ENCODE results near the gene GUCA1C.

GUCA1C gene

DNA sequence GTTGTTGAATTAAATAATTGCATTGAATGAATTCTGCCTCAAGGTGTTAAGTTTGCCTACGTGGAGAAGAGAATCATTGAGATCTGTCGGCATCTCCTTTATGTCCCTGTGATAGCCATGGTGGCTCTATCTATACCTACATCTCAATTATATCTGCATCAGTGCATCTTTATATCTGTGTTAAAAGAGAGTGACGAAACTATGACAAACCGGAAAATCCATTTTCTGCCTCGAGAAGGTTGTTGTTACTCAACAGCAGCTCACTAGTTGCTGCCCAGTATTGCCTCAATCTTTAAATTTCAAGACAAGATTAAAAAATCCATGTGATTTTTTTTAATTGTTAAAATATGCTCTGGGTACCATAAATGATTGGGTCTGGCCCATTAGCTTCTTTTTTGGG, 58.7 kb downstream of the GUCA1C start:
- no peak overlapping the region for H2BK5ac ChIP-seq (ENCODE audit: low read length)
- H2AFZ ChIP-seq (ENCODE audit: low read length), result no peak overlapping the region
- H3K4me2 ChIP-seq (ENCODE audit: insufficient read depth, low read length, poor library complexity, severe bottlenecking), result no peak overlapping the region
- H3K23ac ChIP-seq (ENCODE audit: low read depth, low read length, poor library complexity), result no peak overlapping the region
- H3K27me3 ChIP-seq (ENCODE audit: control insufficient read depth in 3 of 3, insufficient read depth in 3 of 3, low read depth in 1 of 3, low read length in 3 of 3), result no peaks in the 10 kb centered on the region
- no peak overlapping the region for H3K14ac ChIP-seq (ENCODE audit: low read length)
- H3K18ac ChIP-seq (ENCODE audit: low read length), result no peak overlapping the region
- no peak overlapping the region for H3K27ac ChIP-seq (replicated peaks; ENCODE audit: low read length)
- no peak overlapping the region for H2BK120ac ChIP-seq (ENCODE audit: low read depth, low read length)
- no peaks in the 10 kb centered on the region for H3K36me3 ChIP-seq (replicated peaks in 1 of 2; ENCODE audit: control insufficient read depth in 2 of 2, insufficient read depth in 2 of 2, low read length in 2 of 2)
- H4K8ac ChIP-seq (ENCODE audit: low read depth, low read length), result no peak overlapping the region
- H3K4ac ChIP-seq (ENCODE audit: low read length), result no peak overlapping the region
- H3K9ac ChIP-seq (ENCODE audit: low read depth, low read length, poor library complexity), result no peak overlapping the region
- H3K9me3 ChIP-seq (replicated peaks in 1 of 2; ENCODE audit: control insufficient read depth in 2 of 2, insufficient read depth in 1 of 2, low read depth in 1 of 2, low read length in 2 of 2), result no peaks in the 10 kb centered on the region
- DNase-seq (ENCODE audit: low spot score), result no peak
- H4K91ac ChIP-seq (ENCODE audit: low read depth, low read length, poor library complexity), result no peak overlapping the region
- H2BK12ac ChIP-seq (ENCODE audit: low read length), result no peak overlapping the region
- no peak overlapping the region for H2BK15ac ChIP-seq (ENCODE audit: low read length)
- H3K79me1 ChIP-seq (ENCODE audit: low read depth, low read length), result no peaks in the 10 kb centered on the region
- H3K4me3 ChIP-seq (ENCODE audit: low read length in 2 of 2), result no peak overlapping the region
- WGBS, 2 donors (ENCODE audit: extremely low coverage in 2 of 2, insufficient read length in 2 of 2, insufficient replicate concordance in 1 of 2), result no CpG with 5 or more reads among the region's 5 CpGs
- no peak overlapping the region for H2AK5ac ChIP-seq (ENCODE audit: low read depth, low read length)
- H3K4me1 ChIP-seq (ENCODE audit: control insufficient read depth in 2 of 2, insufficient read depth in 1 of 2, low read depth in 1 of 2, low read length in 2 of 2), result no peaks in the 10 kb centered on the region

DNA sequence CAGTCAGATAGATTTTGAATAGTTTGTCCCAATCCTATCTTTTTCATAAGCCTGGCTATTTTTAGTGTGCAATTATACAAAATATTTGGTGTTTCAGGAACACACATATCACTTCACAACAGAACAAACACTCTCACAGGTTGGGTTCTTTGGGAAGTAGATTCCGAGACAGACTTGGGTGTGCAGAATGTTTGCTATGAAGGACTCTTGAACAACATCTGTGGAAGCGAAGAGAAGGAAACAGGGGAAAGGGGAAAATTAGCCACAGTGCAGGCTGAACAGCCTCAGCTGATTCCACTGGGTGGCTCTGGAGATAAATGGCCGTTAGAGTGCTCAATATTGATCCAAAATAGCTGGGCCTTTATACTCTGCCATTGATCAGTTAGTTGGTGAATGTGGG, 61.8 kb downstream of the GUCA1C start:
- H3K9ac ChIP-seq (ENCODE audit: low read depth, low read length, poor library complexity), result no peak overlapping the region
- H2AK5ac ChIP-seq (ENCODE audit: low read depth, low read length), result no peak overlapping the region
- no peak overlapping the region for H3K14ac ChIP-seq (ENCODE audit: low read length)
- H2BK120ac ChIP-seq (ENCODE audit: low read depth, low read length), result no peak overlapping the region
- H3K27me3 ChIP-seq (ENCODE audit: control insufficient read depth in 3 of 3, insufficient read depth in 3 of 3, low read depth in 1 of 3, low read length in 3 of 3), result no peaks in the 10 kb centered on the region
- H2BK12ac ChIP-seq (ENCODE audit: low read length), result no peak overlapping the region
- no peak for DNase-seq (ENCODE audit: low spot score)
- no peaks in the 10 kb centered on the region for H3K79me1 ChIP-seq (ENCODE audit: low read depth, low read length)
- no peaks in the 10 kb centered on the region for H3K4me1 ChIP-seq (ENCODE audit: control insufficient read depth in 2 of 2, insufficient read depth in 1 of 2, low read depth in 1 of 2, low read length in 2 of 2)
- no peak overlapping the region for H3K18ac ChIP-seq (ENCODE audit: low read length)
- no peak overlapping the region for H2AFZ ChIP-seq (ENCODE audit: low read length)
- no peak overlapping the region for H2BK15ac ChIP-seq (ENCODE audit: low read length)
- H3K23ac ChIP-seq (ENCODE audit: low read depth, low read length, poor library complexity), result no peak overlapping the region
- H3K4ac ChIP-seq (ENCODE audit: low read length), result no peak overlapping the region
- H3K9me3 ChIP-seq (replicated peaks in 1 of 2; ENCODE audit: control insufficient read depth in 2 of 2, insufficient read depth in 1 of 2, low read depth in 1 of 2, low read length in 2 of 2), result no peaks in the 10 kb centered on the region
- no peak overlapping the region for H4K91ac ChIP-seq (ENCODE audit: low read depth, low read length, poor library complexity)
- H4K8ac ChIP-seq (ENCODE audit: low read depth, low read length), result no peak overlapping the region
- no peak overlapping the region for H3K27ac ChIP-seq (replicated peaks; ENCODE audit: low read length)
- no peak overlapping the region for H3K4me2 ChIP-seq (ENCODE audit: insufficient read depth, low read length, poor library complexity, severe bottlenecking)
- H3K4me3 ChIP-seq (ENCODE audit: low read length in 2 of 2), result no peak overlapping the region
- H2BK5ac ChIP-seq (ENCODE audit: low read length), result no peak overlapping the region
- no CpG with 5 or more reads among the region's 3 CpGs for WGBS, 2 donors (ENCODE audit: extremely low coverage in 2 of 2, insufficient read length in 2 of 2, insufficient replicate concordance in 1 of 2)
- no peaks in the 10 kb centered on the region for H3K36me3 ChIP-seq (replicated peaks in 1 of 2; ENCODE audit: control insufficient read depth in 2 of 2, insufficient read depth in 2 of 2, low read length in 2 of 2)

DNA sequence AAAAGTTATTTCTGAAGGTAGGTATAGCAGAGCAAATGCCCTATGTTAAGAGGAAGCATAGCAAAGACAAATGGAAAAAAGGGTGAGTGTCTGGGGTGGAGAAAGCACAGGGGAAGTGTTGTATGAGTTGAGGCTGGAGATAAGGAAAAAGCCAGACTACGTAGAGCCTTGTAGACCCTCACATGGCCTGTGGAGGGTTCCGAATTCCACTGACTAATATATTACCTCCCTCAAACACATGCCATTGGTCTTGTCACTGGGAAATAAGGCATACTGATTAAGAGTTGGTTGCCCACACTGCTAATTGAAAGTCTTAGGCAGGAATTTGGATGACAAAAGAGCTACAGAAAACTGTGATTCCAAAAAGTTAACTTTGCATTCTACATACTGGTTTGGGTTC, 65.9 kb downstream of the GUCA1C start:
- no peak overlapping the region for H3K23ac ChIP-seq (ENCODE audit: low read depth, low read length, poor library complexity)
- no peak overlapping the region for H2BK5ac ChIP-seq (ENCODE audit: low read length)
- no CpG with 5 or more reads among the region's 2 CpGs for WGBS, 2 donors (ENCODE audit: extremely low coverage in 2 of 2, insufficient read length in 2 of 2, insufficient replicate concordance in 1 of 2)
- H2BK12ac ChIP-seq (ENCODE audit: low read length), result no peak overlapping the region
- H3K14ac ChIP-seq (ENCODE audit: low read length), result no peak overlapping the region
- no peak for DNase-seq (ENCODE audit: low spot score)
- H2AFZ ChIP-seq (ENCODE audit: low read length), result no peak overlapping the region
- no peaks in the 10 kb centered on the region for H3K79me1 ChIP-seq (ENCODE audit: low read depth, low read length)
- H3K4me2 ChIP-seq (ENCODE audit: insufficient read depth, low read length, poor library complexity, severe bottlenecking), result no peak overlapping the region
- no peaks in the 10 kb centered on the region for H3K27me3 ChIP-seq (ENCODE audit: control insufficient read depth in 3 of 3, insufficient read depth in 3 of 3, low read depth in 1 of 3, low read length in 3 of 3)
- no peak overlapping the region for H3K4ac ChIP-seq (ENCODE audit: low read length)
- H3K9me3 ChIP-seq (replicated peaks in 1 of 2; ENCODE audit: control insufficient read depth in 2 of 2, insufficient read depth in 1 of 2, low read depth in 1 of 2, low read length in 2 of 2), result no peaks in the 10 kb centered on the region
- no peaks in the 10 kb centered on the region for H3K36me3 ChIP-seq (replicated peaks in 1 of 2; ENCODE audit: control insufficient read depth in 2 of 2, insufficient read depth in 2 of 2, low read length in 2 of 2)
- no peaks in the 10 kb centered on the region for H3K4me1 ChIP-seq (ENCODE audit: control insufficient read depth in 2 of 2, insufficient read depth in 1 of 2, low read depth in 1 of 2, low read length in 2 of 2)
- no peak overlapping the region for H2BK120ac ChIP-seq (ENCODE audit: low read depth, low read length)
- no peak overlapping the region for H2BK15ac ChIP-seq (ENCODE audit: low read length)
- H4K91ac ChIP-seq (ENCODE audit: low read depth, low read length, poor library complexity), result no peak overlapping the region
- no peak overlapping the region for H3K9ac ChIP-seq (ENCODE audit: low read depth, low read length, poor library complexity)
- no peak overlapping the region for H4K8ac ChIP-seq (ENCODE audit: low read depth, low read length)
- no peak overlapping the region for H3K27ac ChIP-seq (replicated peaks; ENCODE audit: low read length)
- no peak overlapping the region for H3K18ac ChIP-seq (ENCODE audit: low read length)
- no peak overlapping the region for H2AK5ac ChIP-seq (ENCODE audit: low read depth, low read length)
- no peak overlapping the region for H3K4me3 ChIP-seq (ENCODE audit: low read length in 2 of 2)

DNA sequence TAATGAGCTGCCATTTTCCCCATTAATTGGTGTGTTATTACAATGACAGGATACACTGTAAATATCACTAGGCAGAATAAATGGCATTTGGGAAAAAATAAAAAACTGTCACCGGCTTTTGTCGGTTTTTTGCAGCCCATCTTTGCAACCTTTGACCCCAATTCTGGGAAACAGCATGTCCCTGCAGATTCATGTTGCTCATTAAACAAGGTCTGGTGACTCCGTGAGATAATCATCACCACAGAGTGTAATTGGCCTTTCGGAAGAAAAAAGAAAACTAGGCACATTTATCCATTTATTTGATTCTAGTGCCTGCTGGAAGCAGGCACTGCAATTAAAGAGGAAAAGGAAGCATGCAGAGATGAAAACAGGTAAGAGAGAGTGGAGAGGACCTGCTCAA, 66.6 kb downstream of the GUCA1C start:
- H3K27me3 ChIP-seq (ENCODE audit: control insufficient read depth in 3 of 3, insufficient read depth in 3 of 3, low read depth in 1 of 3, low read length in 3 of 3), result no peaks in the 10 kb centered on the region
- no peak overlapping the region for H3K9ac ChIP-seq (ENCODE audit: low read depth, low read length, poor library complexity)

More for the DNA sequence above, 66.6 kb downstream of the GUCA1C start:
- Histone ChIP-seq H3K4ac (ENCODE audit: low read length) (no peak overlapping the region), H3K23ac (ENCODE audit: low read depth, low read length, poor library complexity) (no peak overlapping the region), H3K36me3 (replicated peaks in 1 of 2; ENCODE audit: control insufficient read depth in 2 of 2, insufficient read depth in 2 of 2, low read length in 2 of 2) (no peaks in the 10 kb centered on the region), H3K4me1 (ENCODE audit: control insufficient read depth in 2 of 2, insufficient read depth in 1 of 2, low read depth in 1 of 2, low read length in 2 of 2) (no peaks in the 10 kb centered on the region), H3K14ac (ENCODE audit: low read length) (no peak overlapping the region), H2BK12ac (ENCODE audit: low read length) (no peak overlapping the region), H3K9me3 (replicated peaks in 1 of 2; ENCODE audit: control insufficient read depth in 2 of 2, insufficient read depth in 1 of 2, low read depth in 1 of 2, low read length in 2 of 2) (no peaks in the 10 kb centered on the region), H3K79me1 (ENCODE audit: low read depth, low read length) (no peaks in the 10 kb centered on the region), H3K27ac (replicated peaks; ENCODE audit: low read length) (no peak overlapping the region), H4K91ac (ENCODE audit: low read depth, low read length, poor library complexity) (no peak overlapping the region), H4K8ac (ENCODE audit: low read depth, low read length) (no peak overlapping the region), H2BK15ac (ENCODE audit: low read length) (no peak overlapping the region), H2AFZ (ENCODE audit: low read length) (no peak overlapping the region), H3K4me2 (ENCODE audit: insufficient read depth, low read length, poor library complexity, severe bottlenecking) (no peak overlapping the region), H3K4me3 (ENCODE audit: low read length in 2 of 2) (no peak overlapping the region), H2AK5ac (ENCODE audit: low read depth, low read length) (no peak overlapping the region), H3K18ac (ENCODE audit: low read length) (no peak overlapping the region), H2BK120ac (ENCODE audit: low read depth, low read length) (no peak overlapping the region), H2BK5ac (ENCODE audit: low read length) (no peak overlapping the region)
- WGBS, 2 donors (ENCODE audit: extremely low coverage in 2 of 2, insufficient read length in 2 of 2, insufficient replicate concordance in 1 of 2), result no CpG with 5 or more reads among the region's 4 CpGs
- no peak for DNase-seq (ENCODE audit: low spot score)
